Measurements from ENCODE around the gene ZNF397.

- TF ChIP-seq CTCF (IDR thresholded peaks at IDR 0.05) = no peak
- TF ChIP-seq EZH2 (IDR thresholded peaks at IDR 0.05; ENCODE audit: borderline replicate concordance, insufficient read depth, low read depth, low read length, poor library complexity, severe bottlenecking) = no peak
These were observed 7.6 kb downstream of the ZNF397 start for GRCh38 chr18:35248429-35248828.

All from B cell (primary cell).